Midbrain (tissue), 1 donor: ENCODE data around the gene C5orf24.
"Not testable (repeated sequence)": the region's sequence is repeated elsewhere in the genome, so short reads cannot be mapped to it uniquely, and the experiment has no call there.

Experiments
- DNase-seq: peaks from one replicate; lab custom pipeline; 2025; lab: John Stamatoyannopoulos, UW

C5orf24 gene

GRCh38 chr5:134857401-134857800, 11.6 kb downstream of the C5orf24 start:
- no peak for DNase-seq

GRCh38 chr5:134864707-134865106, 18.9 kb downstream of the C5orf24 start:
- DNase-seq, result no peak

- DNase-seq, result no peak
These were observed 27.7 kb downstream of the C5orf24 start for GRCh38 chr5:134873494-134873893.

GRCh38 chr5:134873987-134874830, 28.4 kb downstream of the C5orf24 start, which contains the start of gene TXNDC15:
TSS of gene TXNDC15 (plus strand) at chr5:134874371. CDS start at chr5:134874428, 57 bp downstream.
- peak; percentile 89 for DNase-seq

- DNase-seq, result peak; percentile 64
These were observed 29.3 kb downstream of the C5orf24 start for GRCh38 chr5:134874831-134875655.

GRCh38 chr5:134877159-134877558, 31.4 kb downstream of the C5orf24 start:
- DNase-seq, result no peak

GRCh38 chr5:134878403-134878802, 32.6 kb downstream of the C5orf24 start:
- DNase-seq, result no peak

GRCh38 chr5:134879456-134879855, 33.7 kb downstream of the C5orf24 start:
- no peak for DNase-seq

GRCh38 chr5:134880937-134881336, 35.2 kb downstream of the C5orf24 start:
- DNase-seq, result not testable (repeated sequence)

GRCh38 chr5:134881711-134882110, 35.9 kb downstream of the C5orf24 start:
- DNase-seq, result not testable (repeated sequence)

GRCh38 chr5:134887593-134888159, 41.9 kb downstream of the C5orf24 start:
- DNase-seq, result no peak

- DNase-seq, result no peak
These were observed 43.6 kb downstream of the C5orf24 start for GRCh38 chr5:134889335-134889734.

GRCh38 chr5:134891473-134891872, 45.7 kb downstream of the C5orf24 start:
- DNase-seq, result no peak

GRCh38 chr5:134892282-134892681, 46.5 kb downstream of the C5orf24 start:
- DNase-seq, result no peak

- DNase-seq, result no peak
These were observed 47.2 kb downstream of the C5orf24 start for GRCh38 chr5:134892926-134893325.

GRCh38 chr5:134893748-134894505, 48.2 kb downstream of the C5orf24 start:
- no peak for DNase-seq

- no peak for DNase-seq
These were observed 56.5 kb downstream of the C5orf24 start for GRCh38 chr5:134902071-134902801.

GRCh38 chr5:134904610-134905245, 59.0 kb downstream of the C5orf24 start, which contains the start of gene PCBD2:
TSS of gene PCBD2 (plus strand) at chr5:134905131. CDS start at chr5:134905140, 9 bp downstream.
- peak; percentile 90 for DNase-seq

- DNase-seq, result peak; percentile 79
These were observed 59.7 kb downstream of the C5orf24 start for GRCh38 chr5:134905246-134905996.

- no peak for DNase-seq
These were observed 61.0 kb downstream of the C5orf24 start for GRCh38 chr5:134906811-134907210.
